NCI-H1105 (cell line): ENCODE results near the gene MCEE.
"Not testable (repeated sequence)": the region's sequence is repeated elsewhere in the genome, so short reads cannot be mapped to it uniquely, and the experiment has no call there.

Experiments used
- DNase-seq: peaks from one replicate; lab custom pipeline; 2025; lab: John Stamatoyannopoulos, UW

MCEE gene

GRCh38 chr2:71126957-71127356 lies 3.1 kb downstream of the MCEE start:
- DNase-seq: no peak

GRCh38 chr2:71125506-71126294 lies 4.3 kb downstream of the MCEE start:
- no peak for DNase-seq

GRCh38 chr2:71122387-71123298 lies 7.4 kb downstream of the MCEE start:
- no peak for DNase-seq

- no peak for DNase-seq
Observed at GRCh38 chr2:71121479-71121878, 8.6 kb downstream of the MCEE start.

- no peak for DNase-seq
Observed at GRCh38 chr2:71120195-71120594, 9.8 kb downstream of the MCEE start.

GRCh38 chr2:71117063-71117462 lies 13.0 kb downstream of the MCEE start:
- no peak for DNase-seq

GRCh38 chr2:71113843-71114242 lies 16.2 kb downstream of the MCEE start:
- DNase-seq: no peak

GRCh38 chr2:71108091-71108490 lies 21.9 kb downstream of the MCEE start:
- no peak for DNase-seq

- not testable (repeated sequence) for DNase-seq
Observed at GRCh38 chr2:71106463-71106862, 23.6 kb downstream of the MCEE start.

GRCh38 chr2:71103809-71104208 lies 26.2 kb downstream of the MCEE start:
- DNase-seq: no peak

- no peak for DNase-seq
Observed at GRCh38 chr2:71102981-71103681, 26.9 kb downstream of the MCEE start.

GRCh38 chr2:71101656-71102055 lies 28.4 kb downstream of the MCEE start:
- no peak for DNase-seq

GRCh38 chr2:71100195-71100964 lies 29.6 kb downstream of the MCEE start:
- peak; percentile 5 for DNase-seq

GRCh38 chr2:71092491-71093260 lies 37.4 kb downstream of the MCEE start:
- DNase-seq: not testable (repeated sequence)

- DNase-seq: not testable (repeated sequence)
Observed at GRCh38 chr2:71091808-71092207, 38.2 kb downstream of the MCEE start.

- DNase-seq: not testable (repeated sequence)
Observed at GRCh38 chr2:71089475-71089874, 40.6 kb downstream of the MCEE start.

- not testable (repeated sequence) for DNase-seq
Observed at GRCh38 chr2:71085325-71086003, 44.6 kb downstream of the MCEE start.

GRCh38 chr2:71083752-71084312 lies 46.2 kb downstream of the MCEE start:
- DNase-seq: not testable (repeated sequence)

- DNase-seq: not testable (repeated sequence)
Observed at GRCh38 chr2:71083297-71083696, 46.7 kb downstream of the MCEE start.
